ENCODE results near the gene GABRB1. TPM values are rescaled to one million over a fixed set of nuclear protein-coding genes. Genes with fewer than 3 reads are reported as not detected.

GABRB1 gene
- total RNA-seq, 1 donor from 2014 or later: 1.0 TPM

GRCh38 chr4:47391256-47391655, 359.9 kb downstream of the GABRB1 start:
- DNase-seq (ENCODE audit: missing footprints): no peak
- ATAC-seq: no peak
- intact Hi-C loops (cut with DNase I): no loop called here

- no peak for ATAC-seq
- intact Hi-C loops (cut with DNase I): no loop called here
- DNase-seq (ENCODE audit: missing footprints): no peak
Observed at GRCh38 chr4:47406408-47406807, 375.0 kb downstream of the GABRB1 start.

- ATAC-seq: no peak
- intact Hi-C loops (cut with DNase I): no loop called here
- no peak for DNase-seq (ENCODE audit: missing footprints)
Observed at GRCh38 chr4:47410271-47410670, 378.9 kb downstream of the GABRB1 start.

- intact Hi-C loops (cut with DNase I): no loop called here
- ATAC-seq: no peak
- DNase-seq (ENCODE audit: missing footprints): no peak
Observed at GRCh38 chr4:47413521-47413920, 382.2 kb downstream of the GABRB1 start.

- intact Hi-C loops (cut with DNase I): no loop called here
- ATAC-seq (no peak), DNase-seq (ENCODE audit: missing footprints) (no peak)
Observed at GRCh38 chr4:47415719-47416118, 384.4 kb downstream of the GABRB1 start.

GRCh38 chr4:47418147-47418546, 386.8 kb downstream of the GABRB1 start:
- ATAC-seq (no peak), DNase-seq (ENCODE audit: missing footprints) (no peak)
- intact Hi-C loops (cut with DNase I): no loop called here

GRCh38 chr4:47419296-47419695, 387.9 kb downstream of the GABRB1 start:
- intact Hi-C loops (cut with DNase I): no loop called here
- no peak for ATAC-seq
- DNase-seq (ENCODE audit: missing footprints): no peak

- no peak for DNase-seq (ENCODE audit: missing footprints)
Observed at GRCh38 chr4:47425628-47426027, 394.3 kb downstream of the GABRB1 start.

GRCh38 chr4:47427935-47428334, 396.6 kb downstream of the GABRB1 start:
- no peak for DNase-seq (ENCODE audit: missing footprints)
- intact Hi-C loops (cut with DNase I): no loop called here
- no peak for ATAC-seq

More at GRCh38 chr4:47425628-47426027, 394.3 kb downstream of the GABRB1 start:
- intact Hi-C loops (cut with DNase I): no loop called here
- ATAC-seq: no peak

- DNase-seq (ENCODE audit: missing footprints): no peak
- no peak for ATAC-seq
- intact Hi-C loops (cut with DNase I): no loop called here
Observed at GRCh38 chr4:47432749-47433148, 401.4 kb downstream of the GABRB1 start.

GRCh38 chr4:47434931-47435330, 403.6 kb downstream of the GABRB1 start:
- no peak for ATAC-seq
- intact Hi-C loops (cut with DNase I): no loop called here
- DNase-seq (ENCODE audit: missing footprints): no peak

GRCh38 chr4:47442980-47443379, 411.6 kb downstream of the GABRB1 start:
- no peak for ATAC-seq
- DNase-seq (ENCODE audit: missing footprints): peak; percentile 63
- intact Hi-C loops (cut with DNase I): no loop called here

- intact Hi-C loops (cut with DNase I): no loop called here
- no peak for ATAC-seq
- no peak for DNase-seq (ENCODE audit: missing footprints)
Observed at GRCh38 chr4:47444031-47444430, 412.7 kb downstream of the GABRB1 start.

- no peak for DNase-seq (ENCODE audit: missing footprints)
- intact Hi-C loops (cut with DNase I): no loop called here
- peak; percentile 48 for ATAC-seq
Observed at GRCh38 chr4:47451657-47452056, 420.3 kb downstream of the GABRB1 start.

- peak; percentile 17 for ATAC-seq
- intact Hi-C loops (cut with DNase I): loop anchor here (2.0 to 10.0 kb wide), 2 partner anchors 22 to 452 kb away; partner anchors contain the start of genes ATP10D and NFXL1
- no peak for DNase-seq (ENCODE audit: missing footprints)
Observed at GRCh38 chr4:47462799-47463234, 431.4 kb downstream of the GABRB1 start.

- ATAC-seq (peak; percentile 99), DNase-seq (ENCODE audit: missing footprints) (peak; percentile 99)
- intact Hi-C loops (cut with DNase I): loop anchor here (2.0 to 10.0 kb wide), 2 partner anchors 21 to 451 kb away; partner anchors contain the start of genes ATP10D and NFXL1
Observed at GRCh38 chr4:47463235-47463956, 432.0 kb downstream of the GABRB1 start, which contains the start of gene COMMD8. COMMD8 (minus strand) TSS chr4:47463702; CDS start chr4:47463651, 51 bp downstream.

GRCh38 chr4:47465004-47465403, 433.6 kb downstream of the GABRB1 start:
- no peak for ATAC-seq
- intact Hi-C loops (cut with DNase I): loop anchor here (10.0 kb wide), 1 partner anchor 450 kb away; the partner anchor contains the start of gene NFXL1

GRCh38 chr4:47466056-47466785, 434.9 kb downstream of the GABRB1 start:
- ATAC-seq (no peak), DNase-seq (ENCODE audit: missing footprints) (no peak)
- intact Hi-C loops (cut with DNase I): loop anchor here (10.0 kb wide), 1 partner anchor 449 kb away; the partner anchor contains the start of gene NFXL1

More at GRCh38 chr4:47465004-47465403, 433.6 kb downstream of the GABRB1 start:
- DNase-seq (ENCODE audit: missing footprints): no peak

GRCh38 chr4:47468706-47469365, 437.5 kb downstream of the GABRB1 start:
- ATAC-seq: no peak
- intact Hi-C loops (cut with DNase I): loop anchor here (10.0 kb wide), 1 partner anchor 446 kb away; the partner anchor contains the start of gene NFXL1
- no peak for DNase-seq (ENCODE audit: missing footprints)

Measured in Right ventricle myocardium inferior (tissue), 1 donor.